VCaP (cell line): Measurements from ENCODE around the gene TMEM184B.

Experiments
- H3K27ac ChIP-seq: fragments of 450-650 bp; 2 replicates; pipeline ENCODE4 v1.5.1; 2017
- TF ChIP-seq, protein P1 (sequence below): fragments of 450-650 bp; conservative IDR thresholded peaks from 2 replicates; pipeline ENCODE4 v1.5.1; 2017; ENCODE audit warnings: mild to moderate bottlenecking, moderate library complexity

TMEM184B gene

DNA sequence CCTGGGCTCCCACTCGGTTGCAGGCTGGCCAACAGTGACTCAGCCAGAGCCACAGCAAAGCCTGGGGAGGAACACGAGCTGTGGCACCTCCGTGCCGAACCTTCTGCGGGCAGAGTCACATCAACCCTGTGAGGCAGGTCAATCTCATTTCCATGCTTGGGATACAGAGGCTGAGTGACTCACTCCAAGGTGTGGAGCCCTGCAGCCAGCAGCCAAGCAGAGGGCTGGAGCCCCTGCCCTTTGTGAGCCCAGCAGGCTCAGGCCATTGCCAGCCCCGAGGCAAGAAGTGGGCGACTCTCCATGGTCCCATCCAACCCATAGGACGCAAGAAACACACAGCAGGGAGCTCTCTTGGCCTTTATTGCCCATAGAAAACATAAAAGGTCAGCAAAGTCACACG lies 23.1 kb upstream of the TMEM184B start:
- TF ChIP-seq, protein P1, sequence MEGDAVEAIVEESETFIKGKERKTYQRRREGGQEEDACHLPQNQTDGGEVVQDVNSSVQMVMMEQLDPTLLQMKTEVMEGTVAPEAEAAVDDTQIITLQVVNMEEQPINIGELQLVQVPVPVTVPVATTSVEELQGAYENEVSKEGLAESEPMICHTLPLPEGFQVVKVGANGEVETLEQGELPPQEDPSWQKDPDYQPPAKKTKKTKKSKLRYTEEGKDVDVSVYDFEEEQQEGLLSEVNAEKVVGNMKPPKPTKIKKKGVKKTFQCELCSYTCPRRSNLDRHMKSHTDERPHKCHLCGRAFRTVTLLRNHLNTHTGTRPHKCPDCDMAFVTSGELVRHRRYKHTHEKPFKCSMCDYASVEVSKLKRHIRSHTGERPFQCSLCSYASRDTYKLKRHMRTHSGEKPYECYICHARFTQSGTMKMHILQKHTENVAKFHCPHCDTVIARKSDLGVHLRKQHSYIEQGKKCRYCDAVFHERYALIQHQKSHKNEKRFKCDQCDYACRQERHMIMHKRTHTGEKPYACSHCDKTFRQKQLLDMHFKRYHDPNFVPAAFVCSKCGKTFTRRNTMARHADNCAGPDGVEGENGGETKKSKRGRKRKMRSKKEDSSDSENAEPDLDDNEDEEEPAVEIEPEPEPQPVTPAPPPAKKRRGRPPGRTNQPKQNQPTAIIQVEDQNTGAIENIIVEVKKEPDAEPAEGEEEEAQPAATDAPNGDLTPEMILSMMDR, result no peak
- H3K27ac ChIP-seq, result no peak overlapping the region

DNA sequence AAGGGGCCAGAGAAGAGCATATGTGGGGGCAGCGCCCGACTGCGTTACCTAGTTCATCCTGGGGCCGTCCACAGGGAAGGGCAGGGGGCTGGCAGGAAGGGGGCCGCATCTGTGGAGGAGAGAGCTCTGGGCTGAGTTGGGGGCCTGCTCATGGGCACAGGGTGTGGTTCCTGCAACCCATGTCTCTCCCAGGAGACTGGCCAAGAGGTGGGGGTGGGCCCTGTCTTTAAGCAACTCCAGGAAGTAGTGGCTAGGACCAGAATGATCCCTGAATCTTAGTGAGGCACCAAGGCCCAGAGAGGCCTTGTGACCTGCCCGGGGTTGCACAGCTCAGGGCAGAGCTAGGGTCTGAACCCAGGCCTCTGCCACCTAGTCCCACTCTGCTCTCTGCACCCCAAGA lies 22.5 kb upstream of the TMEM184B start:
- TF ChIP-seq, protein P1, result no peak
- H3K27ac ChIP-seq, result no peak overlapping the region

- TF ChIP-seq, protein P1, result no peak
- no peak overlapping the region for H3K27ac ChIP-seq
Observed at GRCh38 chr22:38294193-38294592, 21.4 kb upstream of the TMEM184B start.

DNA sequence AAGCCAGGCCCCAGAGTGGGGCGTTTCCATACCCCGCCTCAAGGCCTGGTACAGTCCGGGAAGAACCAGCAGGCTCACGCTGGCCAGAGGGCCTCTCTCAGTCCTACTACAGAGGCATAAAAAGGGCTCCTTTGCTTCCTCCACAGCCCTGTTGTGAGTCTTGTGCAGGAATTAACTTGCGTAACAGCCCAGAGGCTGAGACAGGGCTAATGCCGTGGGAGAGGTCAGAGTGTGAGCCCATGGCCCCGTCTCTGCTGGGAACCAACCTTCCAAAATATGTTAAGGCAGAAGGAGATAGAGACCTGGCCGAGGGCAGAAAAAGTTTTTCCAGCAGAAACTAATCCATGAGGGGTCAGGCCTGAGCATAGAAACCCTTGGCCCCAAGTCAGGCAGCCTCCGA lies 19.9 kb upstream of the TMEM184B start:
- TF ChIP-seq, protein P1, result no peak
- H3K27ac ChIP-seq, result no peak overlapping the region

DNA sequence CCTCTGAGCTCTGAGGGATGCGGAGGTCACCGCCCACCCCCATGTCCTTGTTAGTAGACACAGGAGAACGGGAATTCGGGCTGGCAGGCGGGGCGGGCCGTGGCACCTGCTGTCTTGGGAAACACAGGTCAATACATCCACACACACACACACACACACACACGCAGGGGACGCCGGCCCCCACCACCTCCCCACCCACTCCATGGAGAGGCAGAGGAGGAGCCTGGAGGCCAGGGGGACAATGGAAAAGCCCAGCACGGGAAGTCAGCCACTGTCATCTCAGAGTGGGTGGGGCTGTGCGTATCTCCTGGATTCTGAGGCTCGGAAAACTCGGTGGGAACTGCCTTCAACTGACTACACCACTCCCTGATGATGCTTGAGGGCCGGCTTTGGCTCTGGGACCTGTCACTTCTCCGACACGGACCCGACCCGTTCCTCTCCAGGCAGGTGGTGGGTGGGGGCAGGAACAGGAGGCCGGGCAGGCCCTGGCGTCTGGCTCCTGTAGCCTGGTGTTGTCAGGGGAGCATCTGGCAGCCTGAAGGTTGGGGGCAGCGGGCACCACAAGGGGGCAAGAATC lies 18.5 kb upstream of the TMEM184B start:
- TF ChIP-seq, protein P1, result no peak
- H3K27ac ChIP-seq, result no peak overlapping the region

DNA sequence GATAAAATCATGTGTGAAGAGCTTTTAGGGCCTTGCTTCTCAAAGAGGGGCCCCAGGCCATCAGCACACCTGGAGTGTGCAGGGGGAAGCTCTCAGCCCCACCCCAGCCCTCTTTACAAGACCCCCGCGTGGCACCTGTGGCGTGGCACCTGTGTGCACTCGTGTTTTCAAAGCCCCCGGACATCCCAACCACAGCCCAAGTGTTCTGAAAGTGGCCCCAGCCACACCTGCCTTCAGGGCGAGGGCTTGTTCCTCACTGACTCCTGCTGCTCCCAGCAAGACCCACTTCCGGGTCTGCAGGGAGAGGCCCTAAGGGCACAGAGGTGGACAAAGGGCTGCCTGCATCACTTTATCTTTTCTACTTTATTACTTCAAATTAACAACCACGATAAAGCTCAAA lies 17.5 kb upstream of the TMEM184B start:
- TF ChIP-seq, protein P1, result no peak
- H3K27ac ChIP-seq, result no peak overlapping the region

DNA sequence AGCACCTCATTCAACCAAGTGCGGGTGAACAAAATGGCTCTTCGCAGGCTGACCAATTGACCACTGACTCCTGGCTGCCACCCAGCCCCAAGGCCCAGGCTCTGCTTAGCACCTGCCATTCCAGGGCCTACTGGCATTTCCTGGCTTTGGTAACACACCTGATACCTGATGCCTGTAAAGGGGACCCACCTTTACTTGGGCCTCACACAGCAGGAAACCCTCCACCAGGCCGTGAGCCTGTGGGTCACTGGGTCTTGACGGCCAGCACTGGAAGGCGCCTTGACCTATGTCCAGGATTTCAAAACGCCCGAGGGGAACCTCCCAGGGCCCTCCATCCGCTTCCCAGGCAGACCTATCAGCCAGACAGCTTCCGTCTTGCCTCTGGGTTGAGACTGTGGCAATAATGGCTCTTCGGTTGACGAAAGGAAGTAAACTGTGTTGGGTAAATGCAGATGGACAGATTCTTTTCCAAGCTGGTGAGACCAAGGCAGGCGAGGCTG lies 16.8 kb upstream of the TMEM184B start:
- TF ChIP-seq, protein P1, result no peak
- no peak overlapping the region for H3K27ac ChIP-seq
